Lower lobe of right lung (tissue), 2 donors: ENCODE results near the gene DSN1. TPM values are rescaled to one million over a fixed set of nuclear protein-coding genes. Genes with fewer than 3 reads are reported as not detected.

Experiments used
- ATAC-seq, 2 donors: fragments of 200-7000 bp; cut with Tn5 transposase; one replicate each; pipeline ENCODE4 v1.9.1; 2020 to 2022; ENCODE audit warnings: mild to moderate bottlenecking in 2 of 2, moderate library complexity in 2 of 2
- DNase-seq: peaks from one replicate; pipeline ENCODE4 v3.0.0-alpha.2; 2020
- H3K27ac ChIP-seq: fragments of 200-600 bp; one replicate; pipeline ENCODE4 v1.8.0; 2022
- H3K27me3 ChIP-seq: fragments of 200-600 bp; one replicate; pipeline ENCODE4 v1.8.0; 2022; ENCODE audit warnings: low read depth
- H3K36me3 ChIP-seq: fragments of 200-600 bp; one replicate; pipeline ENCODE4 v1.8.0; 2022; ENCODE audit warnings: mild to moderate bottlenecking
- H3K4me1 ChIP-seq: fragments of 200-600 bp; one replicate; pipeline ENCODE4 v1.8.0; 2022
- H3K4me3 ChIP-seq: fragments of 200-600 bp; one replicate; pipeline ENCODE4 v1.8.0; 2022; ENCODE audit warnings: mild to moderate bottlenecking
- H3K9me3 ChIP-seq: fragments of 200-600 bp; one replicate; pipeline ENCODE4 v1.8.0; 2022
- intact Hi-C: fragments of 100-400 bp; cut with DNase I; formaldehyde crosslinking; loops from one replicate; pipeline ENCODE4 v1.11.0; 2022
- total RNA-seq: library from RNA; stranded (reverse); fragmentation: NEBNext Ultra II Directional; extraction: Animal tissue kit (Norgen Biotek cat#: 25700); gene quantifications from one replicate; pipeline ENCODE4 v1.2.1, GENCODE V29; 2021
- TF ChIP-seq, protein P1 (sequence below): fragments of 200-600 bp; IDR thresholded peaks from one replicate; pipeline ENCODE4 v1.8.0; 2022; ENCODE audit warnings: antibody characterized with exemption, mild to moderate bottlenecking
- donor health status: DM: no; HTN: yes; CAD: no; lungs with severe emphysema.

DSN1 gene
- total RNA-seq, 1 donor from 2014 or later, result 6.5 TPM

DNA sequence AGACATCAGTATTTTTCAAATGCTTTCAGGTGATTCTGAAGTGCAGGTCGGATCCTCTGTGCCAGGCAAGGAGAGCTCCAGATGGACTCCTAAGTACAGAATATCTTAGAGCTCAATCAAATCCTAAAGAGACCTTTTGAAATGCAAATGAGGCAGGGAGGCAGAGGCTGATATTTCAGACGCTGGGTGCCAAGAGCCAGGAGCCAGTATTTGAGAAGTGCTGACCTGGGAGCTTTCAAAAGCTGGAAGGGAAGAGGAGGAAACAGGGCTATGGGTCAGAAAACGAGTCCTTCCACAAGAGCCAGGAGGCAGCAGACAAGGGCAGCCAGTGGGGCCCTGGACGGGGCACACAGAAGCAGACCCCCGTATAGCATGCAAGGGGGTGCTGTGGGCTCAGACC lies 46.1 kb upstream of the DSN1 start:
- Histone ChIP-seq H3K27ac (peak overlapping the region; percentile 43), H3K36me3 (peaks cover 30% of the 10 kb centered on the region), H3K27me3 (no peaks in the 10 kb centered on the region), H3K4me1 (peaks cover 19% of the 10 kb centered on the region), H3K4me3 (no peak overlapping the region), H3K9me3 (no peaks in the 10 kb centered on the region)
- no peak for ATAC-seq
- intact Hi-C loops, result no loop called here
- no peak for DNase-seq
- TF ChIP-seq, protein P1, sequence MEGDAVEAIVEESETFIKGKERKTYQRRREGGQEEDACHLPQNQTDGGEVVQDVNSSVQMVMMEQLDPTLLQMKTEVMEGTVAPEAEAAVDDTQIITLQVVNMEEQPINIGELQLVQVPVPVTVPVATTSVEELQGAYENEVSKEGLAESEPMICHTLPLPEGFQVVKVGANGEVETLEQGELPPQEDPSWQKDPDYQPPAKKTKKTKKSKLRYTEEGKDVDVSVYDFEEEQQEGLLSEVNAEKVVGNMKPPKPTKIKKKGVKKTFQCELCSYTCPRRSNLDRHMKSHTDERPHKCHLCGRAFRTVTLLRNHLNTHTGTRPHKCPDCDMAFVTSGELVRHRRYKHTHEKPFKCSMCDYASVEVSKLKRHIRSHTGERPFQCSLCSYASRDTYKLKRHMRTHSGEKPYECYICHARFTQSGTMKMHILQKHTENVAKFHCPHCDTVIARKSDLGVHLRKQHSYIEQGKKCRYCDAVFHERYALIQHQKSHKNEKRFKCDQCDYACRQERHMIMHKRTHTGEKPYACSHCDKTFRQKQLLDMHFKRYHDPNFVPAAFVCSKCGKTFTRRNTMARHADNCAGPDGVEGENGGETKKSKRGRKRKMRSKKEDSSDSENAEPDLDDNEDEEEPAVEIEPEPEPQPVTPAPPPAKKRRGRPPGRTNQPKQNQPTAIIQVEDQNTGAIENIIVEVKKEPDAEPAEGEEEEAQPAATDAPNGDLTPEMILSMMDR, result no peak

DNA sequence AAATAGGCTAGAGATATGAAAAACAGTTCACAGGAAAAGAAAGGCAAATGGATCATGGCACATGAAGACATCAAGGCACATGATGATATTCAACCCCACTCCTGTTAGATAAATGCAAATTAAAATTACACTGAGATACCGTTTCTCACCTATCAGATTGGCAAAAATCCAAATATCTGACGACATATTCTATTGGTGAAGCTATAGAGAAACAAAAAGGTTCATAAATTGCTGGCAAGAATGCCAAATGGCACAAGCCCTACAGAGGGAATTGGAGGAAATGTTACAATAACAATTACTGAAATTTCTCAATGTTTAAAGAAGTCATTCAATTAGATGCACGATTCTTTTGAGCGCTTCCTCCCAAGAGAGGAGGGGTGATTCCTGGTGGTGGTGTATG lies 45.3 kb upstream of the DSN1 start:
- TF ChIP-seq, protein P1, result no peak
- DNase-seq (no peak), ATAC-seq (no peak)
- no peaks in the 10 kb centered on the region for H3K9me3 ChIP-seq
- peaks cover 36% of the 10 kb centered on the region for H3K36me3 ChIP-seq
- intact Hi-C loops, result no loop called here
- H3K4me1 ChIP-seq, result peaks cover 18% of the 10 kb centered on the region
- H3K27me3 ChIP-seq, result no peaks in the 10 kb centered on the region
- H3K4me3 ChIP-seq, result no peak overlapping the region
- H3K27ac ChIP-seq, result no peak overlapping the region

DNA sequence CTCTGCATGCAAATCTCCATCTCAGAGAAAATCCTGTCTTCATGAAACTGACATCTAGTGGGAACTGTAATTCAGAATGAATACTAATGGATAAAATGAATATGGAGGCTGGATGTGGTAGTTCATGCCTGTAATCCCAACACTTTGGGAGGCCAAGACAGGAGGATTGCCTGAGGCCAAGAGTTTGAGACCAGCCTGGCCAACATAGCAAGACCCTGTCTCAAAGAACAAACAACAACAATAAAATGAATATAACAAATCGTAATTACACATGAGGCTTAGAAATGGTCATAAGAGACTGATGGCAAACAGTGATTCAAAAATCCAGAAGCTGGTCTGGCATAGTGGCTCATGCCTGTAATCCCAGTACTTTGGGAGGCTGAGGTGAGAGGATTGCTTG lies 44.6 kb upstream of the DSN1 start:
- peaks cover 33% of the 10 kb centered on the region for H3K36me3 ChIP-seq
- peaks cover 12% of the 10 kb centered on the region for H3K4me1 ChIP-seq
- TF ChIP-seq, protein P1, result no peak
- H3K27ac ChIP-seq, result no peak overlapping the region
- intact Hi-C loops, result no loop called here
- ATAC-seq, result no peak
- H3K27me3 ChIP-seq, result no peaks in the 10 kb centered on the region
- H3K4me3 ChIP-seq, result no peak overlapping the region
- no peak for DNase-seq
- H3K9me3 ChIP-seq, result no peaks in the 10 kb centered on the region

DNA sequence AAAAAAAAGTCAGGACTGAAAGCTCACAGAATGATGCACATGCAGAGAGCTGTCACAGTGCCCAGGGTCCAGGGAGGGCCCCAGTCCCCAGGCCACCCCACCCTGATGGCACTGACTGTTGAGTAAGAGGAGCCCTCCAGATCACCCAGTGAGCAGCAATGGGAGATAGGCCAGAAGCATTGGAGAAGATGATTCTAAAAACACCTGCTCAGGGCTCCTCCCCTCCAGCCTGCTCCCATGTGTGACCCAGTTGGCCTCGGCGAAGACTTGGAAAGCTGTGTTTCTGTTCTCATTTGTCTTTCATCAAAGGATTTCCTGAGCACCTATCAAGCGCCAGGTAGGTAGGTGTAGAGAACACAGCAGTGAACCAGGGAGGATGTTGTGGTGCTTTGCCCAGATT lies 43.9 kb upstream of the DSN1 start:
- H3K27ac ChIP-seq, result no peak overlapping the region
- peaks cover 38% of the 10 kb centered on the region for H3K36me3 ChIP-seq
- TF ChIP-seq, protein P1, result no peak
- no peak overlapping the region for H3K4me3 ChIP-seq
- peaks cover 7% of the 10 kb centered on the region for H3K4me1 ChIP-seq
- no peak for DNase-seq
- intact Hi-C loops, result no loop called here
- no peaks in the 10 kb centered on the region for H3K9me3 ChIP-seq
- ATAC-seq, result no peak
- no peaks in the 10 kb centered on the region for H3K27me3 ChIP-seq

DNA sequence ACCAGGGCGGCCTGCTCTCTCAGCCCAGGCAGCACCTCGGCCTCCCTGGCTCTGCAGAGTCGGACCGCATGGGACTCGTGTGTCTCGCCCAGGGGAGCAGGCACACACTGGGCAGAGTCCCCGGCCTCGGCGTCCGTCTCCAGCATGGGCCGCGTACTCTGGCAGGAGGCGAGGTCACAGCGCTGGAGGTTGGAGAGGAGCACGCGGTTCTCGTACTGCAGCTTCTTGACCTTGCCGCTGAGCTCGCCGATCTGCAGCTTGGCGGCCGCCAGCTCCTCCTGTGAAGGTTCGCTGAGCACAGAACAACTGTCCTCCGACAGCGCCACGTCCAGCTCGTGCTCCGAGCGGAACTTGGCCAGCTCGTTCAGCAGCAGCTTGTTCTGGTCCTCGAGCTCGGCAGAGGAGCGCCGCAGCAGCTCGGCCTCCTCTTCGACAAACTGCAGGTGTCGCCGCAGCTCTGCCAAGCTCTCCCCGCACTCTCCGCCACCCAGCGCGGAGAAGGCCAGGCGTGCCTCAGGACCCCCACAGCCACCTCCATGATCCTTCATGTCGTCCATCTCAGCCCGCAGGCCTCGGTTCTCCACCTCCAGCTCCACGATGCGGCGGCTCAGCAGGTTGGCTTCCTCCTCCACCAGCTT lies 42.0 kb upstream of the DSN1 start:
- Histone ChIP-seq H3K4me1 (peaks cover 7% of the 10 kb centered on the region), H3K27ac (no peak overlapping the region), H3K9me3 (no peaks in the 10 kb centered on the region), H3K4me3 (no peak overlapping the region), H3K27me3 (no peaks in the 10 kb centered on the region), H3K36me3 (peaks cover 56% of the 10 kb centered on the region)
- DNase-seq (no peak), ATAC-seq (no peak)
- intact Hi-C loops, result no loop called here
- TF ChIP-seq, protein P1, result no peak
